Activated CD4-positive, alpha-beta T cell treated with anti-CD3 and anti-CD28 coated beads, Interleukin-2, amount 10 ng/mL, durations not matched to agents 7 days and 5 days (primary cell): ENCODE data around the gene UBE2D1. TPM values are rescaled to one million over a fixed set of nuclear protein-coding genes. Genes with fewer than 3 reads are reported as not detected.
"Not testable (repeated sequence)": the region's sequence is repeated elsewhere in the genome, so short reads cannot be mapped to it uniquely, and the experiment has no call there.

ENCODE experiments used
- CTCF ChIA-PET: fragments of 350-600 bp; sonication (Branson Sonifier 250); formaldehyde crosslinking; loops from one replicate; lab custom pipeline; 2021; ENCODE audit warnings: antibody characterized with exemption; lab: Charles Lee
- POLR2A ChIA-PET: fragments of 350-600 bp; sonication (Branson Sonifier 250); formaldehyde crosslinking; loops from one replicate; lab custom pipeline; 2021; ENCODE audit warnings: antibody characterized with exemption; lab: Charles Lee
- DNase-seq: peaks from one replicate; pipeline ENCODE4 v3.0.0-alpha.2; 2020
- H3K27ac Mint-ChIP-seq: one replicate; pipeline ENCODE4 v1.8.0; 2021; ENCODE audit warnings: mild to moderate bottlenecking, moderate library complexity, mixed read lengths
- H3K27me3 Mint-ChIP-seq: one replicate; pipeline ENCODE4 v1.8.0; 2021; ENCODE audit warnings: mixed read lengths
- H3K36me3 Mint-ChIP-seq: one replicate; pipeline ENCODE4 v1.8.0; 2021; ENCODE audit warnings: low read depth, mixed read lengths
- H3K4me1 Mint-ChIP-seq: one replicate; pipeline ENCODE4 v1.8.0; 2021; ENCODE audit warnings: mixed read lengths
- H3K4me3 Mint-ChIP-seq: one replicate; pipeline ENCODE4 v1.8.0; 2021; ENCODE audit warnings: mild to moderate bottlenecking, moderate library complexity, mixed read lengths
- H3K9me3 Mint-ChIP-seq: one replicate; pipeline ENCODE4 v1.8.0; 2021; ENCODE audit warnings: mixed read lengths
- total RNA-seq, 2 experiments: library from RNA; stranded (reverse); gene quantifications; one replicate each; pipeline ENCODE4 v1.2.3, GENCODE V29; 2021

UBE2D1 gene
- total RNA-seq, 2 experiments from 2014 or later = 11.9 to 14.8 TPM

DNA sequence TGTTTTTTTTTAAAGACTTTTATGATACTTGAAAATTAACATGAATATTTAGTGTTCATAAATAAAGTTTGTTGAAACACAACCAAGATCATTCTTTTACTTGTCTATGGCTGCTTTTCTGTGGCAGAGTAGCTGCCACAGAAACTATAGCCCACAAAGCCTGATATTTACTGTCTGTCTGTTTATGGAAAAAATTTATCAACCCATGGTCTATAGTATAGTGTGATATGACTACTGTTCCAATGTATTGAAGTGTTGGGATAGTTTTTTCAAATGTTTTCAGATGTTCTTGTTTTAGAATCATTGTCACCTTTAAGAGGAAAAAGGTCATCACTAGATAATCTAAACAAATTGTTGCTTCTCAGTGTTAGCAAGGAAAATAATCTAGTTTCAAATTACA is 61.3 kb downstream of the UBE2D1 start:
- ChIA-PET POLR2A (no interaction called here), CTCF (no interaction called here)
- Mint-ChIP-seq H3K9me3 (no peaks in the 10 kb centered on the region), H3K4me1 (peaks cover 6% of the 10 kb centered on the region), H3K27me3 (no peaks in the 10 kb centered on the region), H3K4me3 (no peak overlapping the region), H3K36me3 (peaks cover 34% of the 10 kb centered on the region), H3K27ac (no peak overlapping the region)
- DNase-seq = no peak

DNA sequence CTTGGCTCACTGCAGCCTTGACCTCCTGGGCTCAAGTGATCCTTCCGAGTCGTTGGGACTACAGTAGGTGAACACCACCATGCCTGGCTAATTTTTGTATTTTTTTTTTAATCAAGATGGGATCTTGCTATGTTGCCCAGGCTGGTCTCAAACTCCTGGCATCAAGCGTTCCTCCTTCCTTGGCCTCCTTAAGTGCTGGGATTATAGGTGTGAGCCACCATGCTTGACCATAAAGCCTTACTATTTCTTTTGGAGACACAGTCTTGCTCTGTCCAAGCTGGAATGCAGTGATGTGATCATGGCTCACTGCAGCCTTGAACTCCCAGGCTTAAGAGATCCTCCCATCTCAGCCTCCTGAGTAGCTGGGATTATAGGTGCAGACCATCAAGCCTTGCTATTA is 63.0 kb downstream of the UBE2D1 start:
- Mint-ChIP-seq H3K9me3 (no peaks in the 10 kb centered on the region), H3K36me3 (peaks cover 23% of the 10 kb centered on the region), H3K4me3 (no peak overlapping the region), H3K27me3 (no peaks in the 10 kb centered on the region), H3K4me1 (no peaks in the 10 kb centered on the region), H3K27ac (no peak overlapping the region)
- no peak for DNase-seq
- CTCF ChIA-PET = no interaction called here
- POLR2A ChIA-PET = no interaction called here

DNA sequence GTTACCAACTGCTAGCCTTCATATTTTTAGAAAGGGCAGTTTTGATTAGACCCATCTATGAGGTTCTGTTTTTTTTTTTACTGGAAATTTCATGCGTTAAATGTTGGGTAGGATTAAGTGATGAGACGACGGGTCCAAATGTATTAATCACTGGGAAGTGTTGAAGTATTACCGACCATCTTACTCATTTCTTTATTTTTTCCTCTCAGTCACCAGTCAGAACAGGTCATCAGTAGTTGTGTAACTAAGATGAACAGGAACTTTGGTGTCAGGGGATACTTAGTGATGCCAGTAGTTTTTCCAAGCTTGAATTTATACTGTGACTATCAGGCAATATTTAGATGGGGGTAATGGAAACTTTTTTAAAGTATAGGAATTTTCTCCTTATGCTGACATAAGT is 64.6 kb downstream of the UBE2D1 start:
- H3K27ac Mint-ChIP-seq = no peak overlapping the region
- H3K27me3 Mint-ChIP-seq = no peaks in the 10 kb centered on the region
- no peak overlapping the region for H3K4me3 Mint-ChIP-seq
- peaks cover 16% of the 10 kb centered on the region for H3K36me3 Mint-ChIP-seq
- no peaks in the 10 kb centered on the region for H3K9me3 Mint-ChIP-seq
- ChIA-PET POLR2A (no interaction called here), CTCF (no interaction called here)
- DNase-seq = no peak
- no peaks in the 10 kb centered on the region for H3K4me1 Mint-ChIP-seq

DNA sequence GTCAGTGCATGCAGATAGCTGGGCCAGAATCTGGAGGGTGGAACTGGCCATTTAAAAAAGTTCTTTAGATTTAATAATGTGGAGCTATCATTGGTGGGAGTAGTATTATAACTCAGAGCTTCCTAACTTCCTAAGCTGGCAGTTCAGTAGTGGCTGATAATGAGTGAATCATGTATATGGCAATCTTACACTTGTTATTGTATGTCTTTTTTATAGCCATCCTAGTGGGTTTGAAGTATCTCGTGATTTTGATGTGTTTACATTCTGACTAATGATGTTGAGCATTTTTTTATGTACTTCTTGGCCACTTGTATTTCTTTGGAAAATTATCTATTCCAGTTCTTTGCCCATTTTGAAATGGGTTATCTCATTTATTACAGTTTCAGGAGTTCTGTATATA is 65.8 kb downstream of the UBE2D1 start:
- DNase-seq = no peak

DNA sequence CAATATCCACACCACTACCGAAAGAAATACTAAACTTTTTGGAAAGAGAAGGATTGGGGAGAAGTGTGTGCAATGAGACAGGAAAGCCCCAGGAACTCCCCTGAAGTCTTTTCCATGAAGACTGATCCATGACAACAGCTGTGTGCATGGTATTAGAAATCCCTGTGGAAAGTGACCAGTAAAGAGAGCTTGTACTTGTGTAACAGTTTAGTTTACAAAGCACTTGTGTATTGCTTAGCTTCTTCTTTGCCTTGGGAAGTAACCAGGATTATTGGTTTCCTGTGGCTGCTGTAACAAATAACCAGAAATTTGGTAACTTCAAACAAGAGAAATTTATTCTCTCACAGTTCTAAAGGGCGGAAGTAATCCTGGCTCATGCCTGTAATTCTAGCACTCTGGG is 69.2 kb downstream of the UBE2D1 start:
- CTCF ChIA-PET = interaction anchor here (0.6 to 1.0 kb wide), 2 partner anchors 16 to 26 kb away, joined by 3 read pairs; no protein-coding TSS in a partner anchor
- H3K4me3 Mint-ChIP-seq = no peak overlapping the region

More for the DNA sequence above, 65.8 kb downstream of the UBE2D1 start:
- no peak overlapping the region for H3K4me3 Mint-ChIP-seq
- CTCF ChIA-PET = no interaction called here
- no peaks in the 10 kb centered on the region for H3K4me1 Mint-ChIP-seq
- no peaks in the 10 kb centered on the region for H3K9me3 Mint-ChIP-seq
- no peak overlapping the region for H3K27ac Mint-ChIP-seq
- H3K36me3 Mint-ChIP-seq = peaks cover 8% of the 10 kb centered on the region
- no peaks in the 10 kb centered on the region for H3K27me3 Mint-ChIP-seq
- POLR2A ChIA-PET = interaction anchor here (0.6 kb wide), 1 partner anchor 120 kb away, joined by 3 read pairs; no protein-coding TSS in a partner anchor

DNA sequence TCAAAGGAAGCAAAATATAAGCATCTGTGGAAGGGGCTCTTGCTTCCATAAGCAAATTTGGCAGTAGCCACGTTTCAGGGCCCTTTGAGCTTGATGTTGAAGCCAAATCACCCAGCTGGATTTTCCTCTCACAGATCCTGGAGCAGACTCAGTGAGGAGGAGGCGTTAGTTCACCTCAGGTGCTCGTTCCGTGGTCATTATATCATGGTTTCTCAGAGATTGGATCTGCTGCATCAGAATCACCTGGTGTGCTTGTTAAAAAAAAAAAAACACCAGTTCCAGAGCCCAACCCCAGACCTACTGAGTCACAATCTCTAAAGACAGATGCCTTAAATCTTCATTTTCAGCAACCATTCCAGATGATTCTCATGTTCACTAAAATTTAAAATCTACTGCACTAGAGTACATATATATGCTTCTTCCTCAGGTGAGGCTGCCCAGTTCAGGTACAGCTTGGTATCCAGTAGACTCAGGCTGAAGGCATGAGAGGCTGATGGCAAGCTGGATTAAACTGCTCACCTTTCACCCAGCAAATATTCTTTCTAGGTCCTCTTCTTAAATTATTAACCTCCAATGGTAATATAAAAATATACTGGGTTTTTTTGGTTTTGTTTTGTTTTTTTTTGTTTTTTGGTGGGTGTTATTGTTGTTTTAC is 75.3 kb downstream of the UBE2D1 start:
- Mint-ChIP-seq H3K4me1 (no peaks in the 10 kb centered on the region), H3K27ac (no peak overlapping the region)
- no peak for DNase-seq

More for the DNA sequence above, 69.2 kb downstream of the UBE2D1 start:
- H3K36me3 Mint-ChIP-seq = no peaks in the 10 kb centered on the region
- no peak for DNase-seq
- no peaks in the 10 kb centered on the region for H3K9me3 Mint-ChIP-seq
- no peak overlapping the region for H3K27ac Mint-ChIP-seq
- no peaks in the 10 kb centered on the region for H3K4me1 Mint-ChIP-seq
- H3K27me3 Mint-ChIP-seq = no peaks in the 10 kb centered on the region
- POLR2A ChIA-PET = no interaction called here

DNA sequence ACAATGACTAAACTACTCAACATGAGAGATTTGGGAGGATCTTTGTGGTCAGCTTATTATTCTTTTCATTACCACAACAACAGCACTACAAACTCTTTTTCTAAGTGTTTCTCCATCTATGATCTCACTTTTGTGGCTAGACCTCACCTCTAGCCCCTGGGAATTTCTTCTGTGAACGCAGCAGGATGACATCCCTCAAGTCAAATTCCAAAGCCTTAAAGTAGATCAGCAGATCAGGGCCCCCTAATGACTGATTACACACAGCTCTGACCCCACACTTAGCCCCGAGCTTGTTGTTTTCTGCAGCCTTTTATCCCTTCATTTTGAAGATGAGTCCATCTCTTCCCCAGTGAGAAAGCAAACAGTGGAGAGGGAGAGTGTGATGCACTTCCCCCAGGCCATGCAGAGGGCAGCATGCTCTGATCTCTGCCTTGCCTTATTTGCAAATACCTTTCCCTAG is 77.7 kb downstream of the UBE2D1 start:
- H3K4me3 Mint-ChIP-seq = no peak overlapping the region
- H3K4me1 Mint-ChIP-seq = no peaks in the 10 kb centered on the region
- no peaks in the 10 kb centered on the region for H3K36me3 Mint-ChIP-seq
- no peak overlapping the region for H3K27ac Mint-ChIP-seq
- ChIA-PET POLR2A (no interaction called here), CTCF (interaction anchor here (0.6 kb wide), 1 partner anchor 27 kb away, joined by 3 read pairs; no protein-coding TSS in a partner anchor)
- H3K27me3 Mint-ChIP-seq = peaks cover 2% of the 10 kb centered on the region
- DNase-seq = no peak
- no peaks in the 10 kb centered on the region for H3K9me3 Mint-ChIP-seq

More for the DNA sequence above, 75.3 kb downstream of the UBE2D1 start:
- Mint-ChIP-seq H3K27me3 (peaks cover 2% of the 10 kb centered on the region), H3K9me3 (no peaks in the 10 kb centered on the region), H3K36me3 (no peaks in the 10 kb centered on the region), H3K4me3 (no peak overlapping the region)
- POLR2A ChIA-PET = no interaction called here
- CTCF ChIA-PET = no interaction called here

DNA sequence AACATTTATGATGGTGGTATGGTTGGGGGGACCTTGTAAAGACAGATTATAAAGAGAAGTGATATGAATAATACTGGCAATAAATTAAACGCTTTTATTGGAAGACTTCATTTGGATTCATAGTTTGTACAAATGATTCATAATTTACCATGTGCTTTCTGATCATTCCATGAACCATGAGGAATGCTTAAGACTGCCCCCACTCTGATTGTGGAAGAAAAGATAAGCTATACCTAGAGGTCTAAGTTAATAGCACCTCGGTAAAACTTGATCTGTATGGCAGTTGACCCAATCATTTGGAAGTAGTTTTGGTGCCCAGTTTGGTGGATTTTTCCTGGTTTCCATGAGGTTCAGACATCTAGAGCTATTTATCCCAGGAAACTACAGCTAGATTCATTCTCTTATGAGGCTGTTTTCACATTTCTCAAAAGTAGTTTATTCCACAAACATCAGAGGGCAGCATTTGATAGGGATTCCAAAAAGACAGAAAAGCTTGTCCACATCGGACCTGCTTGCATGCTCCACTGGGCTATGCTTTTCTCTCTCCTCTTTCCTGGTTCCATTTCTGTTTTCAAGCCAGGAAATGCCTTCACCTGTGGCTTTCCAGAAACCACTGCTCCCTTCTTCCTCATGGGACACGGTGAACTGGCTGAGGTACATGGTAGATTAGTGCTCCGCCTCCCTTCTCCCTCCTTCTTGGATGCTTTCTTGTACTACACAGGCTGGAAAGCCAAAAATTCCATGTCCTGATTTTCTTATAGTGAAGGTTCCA is 79.7 kb downstream of the UBE2D1 start:
- Mint-ChIP-seq H3K4me1 (no peaks in the 10 kb centered on the region), H3K9me3 (no peaks in the 10 kb centered on the region), H3K36me3 (no peaks in the 10 kb centered on the region), H3K27ac (no peak overlapping the region), H3K27me3 (peaks cover 3% of the 10 kb centered on the region), H3K4me3 (no peak overlapping the region)
- no peak for DNase-seq
- ChIA-PET CTCF (no interaction called here), POLR2A (no interaction called here)

DNA sequence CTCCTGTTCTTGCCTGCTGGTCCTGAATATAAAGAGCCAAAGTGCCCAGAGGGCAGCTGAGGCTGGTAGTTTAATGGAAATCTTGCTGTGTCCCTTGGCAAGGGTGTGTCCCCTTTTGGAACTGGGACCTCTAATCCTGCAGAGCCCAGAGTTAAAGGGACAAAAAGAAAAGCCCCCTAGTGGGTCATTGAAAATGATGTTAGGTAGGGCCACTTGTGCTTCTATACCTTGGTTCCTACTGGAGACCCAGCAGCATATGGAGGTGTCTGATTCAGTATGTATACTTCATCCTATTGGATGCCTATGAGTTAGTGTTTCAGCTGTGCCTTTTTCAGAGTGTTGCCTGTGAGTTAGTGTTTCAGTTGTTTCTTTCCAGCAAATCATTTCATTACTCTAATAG is 81.0 kb downstream of the UBE2D1 start:
- Mint-ChIP-seq H3K9me3 (no peaks in the 10 kb centered on the region), H3K27me3 (peaks cover 11% of the 10 kb centered on the region), H3K27ac (no peak overlapping the region), H3K36me3 (no peaks in the 10 kb centered on the region), H3K4me1 (no peaks in the 10 kb centered on the region), H3K4me3 (no peak overlapping the region)
- POLR2A ChIA-PET = no interaction called here
- no peak for DNase-seq
- CTCF ChIA-PET = interaction anchor here (0.6 kb wide), 1 partner anchor 205 kb away, joined by 3 read pairs; no protein-coding TSS in a partner anchor

DNA sequence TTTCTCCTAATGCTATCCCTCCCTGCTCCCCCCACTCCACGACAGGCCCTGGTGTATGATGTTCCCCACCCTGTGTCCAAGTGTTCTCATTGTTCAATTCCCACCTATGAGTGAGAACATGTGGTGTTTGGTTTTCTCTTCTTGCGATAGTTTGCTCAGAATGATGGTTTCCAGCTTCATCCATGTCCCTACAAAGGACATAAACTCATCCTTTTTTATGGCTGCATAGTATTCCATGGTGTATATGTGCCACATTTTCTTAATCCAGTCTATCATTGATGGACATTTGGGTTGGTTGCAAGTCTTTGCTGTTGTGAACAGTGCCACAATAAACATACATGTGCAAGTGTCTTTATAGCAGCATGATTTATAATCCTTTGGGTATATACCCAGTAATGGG is 83.1 kb downstream of the UBE2D1 start:
- POLR2A ChIA-PET, H3K36me3 Mint-ChIP-seq, H3K27ac Mint-ChIP-seq, H3K4me1 Mint-ChIP-seq, H3K4me3 Mint-ChIP-seq, DNase-seq, CTCF ChIA-PET, H3K9me3 Mint-ChIP-seq: not testable (repeated sequence)
- H3K27me3 Mint-ChIP-seq = peaks cover 18% of the 10 kb centered on the region

Other genes starting within 250 kb of the UBE2D1 start
- gene IPMK, start 67.1 kb upstream of the UBE2D1 start, total RNA-seq = 1 to 10 TPM; 4.8 to 5.7 TPM
- gene CISD1, start 65.8 kb upstream of the UBE2D1 start, total RNA-seq = 10 to 100 TPM; 23.5 to 25.8 TPM
- gene TFAM, start 50.4 kb downstream of the UBE2D1 start, total RNA-seq = 10 to 100 TPM; 61.3 to 64.0 TPM
- not detected for gene BICC1, start 177.9 kb downstream of the UBE2D1 start, total RNA-seq